Ammon's horn (tissue), 1 donor: Measurements from ENCODE around the gene XRCC1.
"Not testable (repeated sequence)": the region's sequence is repeated elsewhere in the genome, so short reads cannot be mapped to it uniquely, and the experiment has no call there.

Experiments used
- DNase-seq: peaks from one replicate; pipeline ENCODE4 v3.0.0-alpha.2; 2016; ENCODE audit warnings: low spot score

XRCC1 gene

DNA sequence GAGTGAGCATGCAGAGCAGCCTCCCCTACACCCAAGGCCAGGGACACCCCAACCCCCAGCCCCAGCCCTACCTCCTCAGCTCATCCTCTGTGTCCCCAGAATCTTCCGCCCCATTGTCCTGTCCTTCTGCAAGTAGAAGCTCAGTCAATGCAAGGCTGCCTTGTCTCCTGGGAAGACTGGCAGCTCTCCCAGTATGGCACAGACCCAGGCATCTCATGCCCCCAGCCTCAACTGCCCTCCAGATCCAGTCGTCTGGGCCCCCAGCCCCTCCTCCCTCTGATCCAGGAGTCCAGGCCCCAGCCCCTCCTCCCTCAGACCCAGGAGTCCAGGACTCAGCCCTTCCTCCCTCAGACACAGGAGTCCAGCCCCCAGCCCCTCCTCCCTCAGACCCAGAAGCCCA lies 29.3 kb downstream of the XRCC1 start:
- peak; percentile 39 for DNase-seq

GRCh38 chr19:43545276-43545675 lies 30.1 kb downstream of the XRCC1 start:
- DNase-seq: no peak

GRCh38 chr19:43544077-43544476 lies 31.2 kb downstream of the XRCC1 start:
- DNase-seq: no peak

GRCh38 chr19:43541920-43542650 lies 33.2 kb downstream of the XRCC1 start:
- no peak for DNase-seq

DNA sequence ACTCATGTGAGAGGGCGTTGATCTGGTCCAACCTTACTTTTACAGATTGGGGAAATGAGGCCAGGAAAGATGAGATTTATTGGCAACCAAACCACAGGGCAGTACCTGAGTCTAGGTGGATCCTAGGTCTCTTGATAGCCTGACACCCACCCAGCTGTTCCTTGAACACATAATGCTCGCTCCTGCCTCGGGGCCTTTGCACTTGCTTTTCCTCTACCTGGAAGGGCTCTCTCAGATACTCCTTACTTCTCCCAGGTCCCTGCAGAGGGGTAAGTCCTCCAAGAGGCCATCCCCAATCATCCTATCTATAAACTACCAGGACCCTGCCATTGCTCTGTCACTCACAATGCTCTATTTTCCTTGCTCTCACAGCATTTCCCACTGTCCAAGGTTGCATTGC lies 34.9 kb downstream of the XRCC1 start:
- DNase-seq: no peak

DNA sequence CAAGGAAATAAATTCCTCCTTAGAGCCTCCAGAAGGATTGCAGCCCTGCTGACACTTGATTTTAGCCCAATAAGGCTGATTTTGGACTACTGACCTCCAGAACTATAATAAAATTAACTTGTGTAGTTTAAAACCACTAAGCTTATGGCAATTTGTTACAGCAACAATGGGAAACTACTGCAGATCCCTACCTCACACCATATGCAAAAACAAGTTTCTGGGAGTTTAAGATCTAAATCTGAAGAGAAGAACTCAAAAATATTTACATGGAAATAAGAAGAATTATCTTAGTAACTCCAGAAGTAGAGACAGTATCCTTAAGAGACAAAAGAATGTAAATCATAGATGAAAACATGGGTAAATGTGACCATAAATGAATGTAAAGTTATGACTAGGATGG lies 36.4 kb downstream of the XRCC1 start:
- DNase-seq: no peak

DNA sequence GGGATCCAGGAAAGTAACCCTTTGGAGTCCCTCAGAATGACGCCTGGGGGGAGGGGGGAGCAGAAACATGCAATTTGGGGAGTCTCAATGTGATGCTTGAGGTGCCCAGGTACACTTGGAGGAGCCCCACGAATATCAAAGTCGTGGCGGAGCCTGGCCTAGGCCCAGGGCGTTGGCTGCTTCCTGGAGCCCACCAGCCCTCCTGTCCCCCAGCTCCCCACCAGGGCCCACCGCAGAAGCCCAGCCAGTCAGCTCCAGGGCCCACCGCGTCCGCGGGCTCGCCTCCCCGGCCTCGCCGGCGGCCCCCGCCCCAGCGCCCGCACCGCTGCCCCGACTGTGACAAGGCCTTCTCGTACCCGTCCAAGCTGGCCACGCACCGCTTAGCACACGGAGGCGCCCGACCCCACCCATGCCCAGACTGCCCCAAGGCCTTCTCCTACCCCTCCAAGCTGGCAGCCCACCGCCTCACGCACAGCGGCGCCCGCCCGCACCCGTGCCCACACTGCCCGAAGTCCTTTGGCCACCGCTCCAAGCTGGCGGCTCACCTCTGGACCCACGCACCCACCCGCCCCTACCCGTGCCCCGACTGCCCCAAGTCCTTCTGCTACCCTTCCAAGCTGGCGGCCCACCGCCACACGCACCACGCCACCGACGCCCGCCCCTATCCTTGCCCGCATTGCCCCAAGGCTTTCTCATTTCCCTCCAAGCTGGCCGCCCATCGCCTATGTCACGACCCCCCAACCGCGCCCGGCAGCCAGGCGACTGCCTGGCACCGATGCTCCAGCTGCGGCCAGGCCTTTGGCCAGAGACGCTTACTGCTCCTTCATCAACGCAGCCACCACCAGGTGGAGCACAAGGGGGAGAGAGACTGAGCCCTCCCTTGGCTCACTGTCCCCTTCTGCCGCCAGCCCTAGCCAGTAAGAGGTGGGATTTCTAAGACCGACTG lies 40.2 kb downstream of the XRCC1 start:
- DNase-seq: peak; percentile 85

DNA sequence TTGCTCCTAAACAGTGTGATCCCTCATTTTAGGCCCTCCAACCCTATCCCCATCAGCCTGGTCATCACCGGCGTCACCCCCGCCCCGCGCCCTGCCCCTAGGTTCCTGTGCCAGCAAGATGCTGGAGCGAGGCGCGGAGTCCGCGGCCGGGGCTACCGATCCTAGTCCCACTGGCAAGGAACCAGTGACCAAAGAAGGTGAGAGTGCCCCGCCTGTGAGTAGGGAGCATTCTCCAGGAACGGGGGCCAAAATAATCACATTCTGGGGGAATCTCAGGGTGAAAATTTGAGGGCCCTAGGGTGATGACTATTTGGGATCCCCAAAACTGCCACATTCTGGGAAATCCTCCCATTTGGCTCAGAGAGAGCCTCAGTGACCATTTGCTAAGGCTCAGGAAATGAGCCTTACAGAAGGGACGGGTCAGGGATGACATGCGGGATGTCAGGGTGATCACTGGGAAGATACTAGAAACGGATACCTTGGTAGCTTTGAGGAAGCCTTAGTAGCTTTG lies 41.0 kb downstream of the XRCC1 start:
- DNase-seq: no peak

DNA sequence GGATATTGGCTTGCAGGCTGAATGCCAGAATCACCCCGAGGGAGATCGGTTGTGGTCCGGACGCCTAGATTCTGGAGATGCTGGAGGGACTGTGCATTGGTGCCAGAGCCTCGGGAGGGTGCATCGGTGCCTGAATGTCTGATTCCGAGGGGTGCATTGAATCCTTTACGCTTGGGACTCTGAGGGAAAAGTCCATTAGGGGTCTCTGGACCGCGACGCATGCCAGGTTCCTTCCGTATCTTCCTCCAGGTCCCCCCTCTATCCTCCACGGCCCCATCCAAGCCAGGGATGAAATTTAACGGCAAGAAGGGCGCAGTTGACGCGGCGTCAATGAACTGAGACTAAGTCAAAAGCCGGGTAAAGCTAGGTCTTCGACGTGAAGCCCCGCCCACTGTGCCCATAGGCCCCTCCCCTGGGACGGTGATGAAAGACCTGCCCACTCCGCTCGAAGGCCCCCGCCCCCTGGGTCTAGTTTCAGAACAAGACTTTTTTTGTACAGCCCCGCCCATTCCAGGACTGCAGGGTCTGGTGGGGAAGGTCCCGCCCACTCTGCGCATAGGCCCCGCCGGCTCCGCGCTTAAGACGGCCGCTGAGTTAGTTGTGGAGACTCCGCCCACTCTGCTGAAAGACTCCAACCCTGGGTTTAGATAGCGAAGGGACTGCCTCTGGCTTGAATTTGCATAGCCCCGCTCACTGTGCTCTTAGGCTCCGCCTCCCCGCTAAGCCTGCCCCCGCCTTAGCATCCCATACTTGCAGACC lies 41.6 kb downstream of the XRCC1 start:
- peak; percentile 97 for DNase-seq

DNA sequence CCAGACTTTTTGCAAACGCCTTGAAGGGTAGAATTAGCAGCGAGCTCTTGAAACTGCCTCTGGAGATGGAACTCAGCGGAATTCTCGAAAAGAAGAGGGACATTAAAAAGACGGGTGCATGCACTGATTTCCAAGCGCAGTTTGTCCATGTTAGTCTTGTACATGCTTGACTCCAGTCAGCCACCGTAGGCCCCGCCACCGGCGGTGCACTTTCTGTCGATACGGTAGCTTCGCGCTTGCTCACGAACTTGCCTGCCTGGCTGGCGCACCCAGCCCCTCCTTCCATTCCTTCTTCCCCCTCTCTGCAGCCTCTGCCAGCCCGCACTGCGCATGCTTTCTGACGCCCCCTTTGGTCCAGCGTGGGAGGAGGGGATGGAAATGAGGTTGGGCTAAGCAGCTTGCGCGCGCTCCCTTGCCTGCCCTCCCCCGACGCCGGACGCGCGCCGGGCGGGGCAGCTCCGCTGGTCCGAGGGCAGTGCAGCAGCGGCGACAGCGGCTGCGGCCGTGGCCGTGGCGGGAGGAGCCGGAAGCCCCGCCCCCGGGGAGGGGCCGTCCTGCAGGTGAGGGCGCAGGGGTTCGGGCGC lies 42.3 kb downstream of the XRCC1 start, which contains the start of gene ZNF575:
Gene ZNF575 (plus strand): TSS at position 227 of the 584 bp plus-strand sequence. CDS start 1,235 bp downstream, outside the sequence.
- DNase-seq: peak; percentile 97

- peak; percentile 60 for DNase-seq
Observed at GRCh38 chr19:43532571-43532961, 42.8 kb downstream of the XRCC1 start.

DNA sequence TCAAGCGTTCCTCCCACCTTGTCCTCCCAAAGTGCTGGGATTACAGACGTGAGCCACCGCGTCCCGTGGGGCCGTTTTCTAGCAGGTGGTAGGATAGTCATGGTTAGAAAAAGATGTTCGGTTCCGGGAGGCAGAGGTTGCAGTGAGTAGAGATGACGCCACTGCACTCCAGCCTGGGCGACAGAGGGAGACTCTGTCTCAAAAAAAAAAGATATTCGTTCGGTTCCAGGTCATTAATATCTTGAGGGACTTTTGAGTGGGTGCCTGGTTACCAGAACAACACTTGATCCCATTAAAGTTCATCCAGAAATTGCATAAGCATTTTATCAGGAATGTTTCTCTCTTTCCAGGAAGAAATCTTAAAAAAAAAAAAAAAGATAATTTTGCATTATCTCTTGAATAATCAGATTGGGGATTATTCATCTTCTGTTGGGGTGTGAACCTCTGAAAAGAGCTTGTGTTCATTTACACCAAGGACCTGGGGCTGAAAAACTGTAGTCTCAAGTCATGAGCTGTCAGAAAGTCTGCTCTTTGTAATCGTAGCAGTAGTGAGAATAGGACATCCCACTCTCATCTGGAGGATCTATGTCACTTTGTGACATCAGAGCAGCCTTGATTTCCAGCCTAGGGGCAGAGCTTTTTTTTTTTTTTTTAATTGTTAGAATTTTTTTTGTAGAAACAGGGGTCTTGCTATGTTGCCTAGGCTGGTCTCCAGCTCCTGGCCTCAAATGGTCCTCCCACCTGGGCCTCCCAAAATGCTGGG lies 47.3 kb downstream of the XRCC1 start:
- DNase-seq: no peak

GRCh38 chr19:43526884-43527859 lies 48.2 kb downstream of the XRCC1 start, which contains the start of gene ETHE1:
Gene ETHE1, minus strand, starts transcription at chr19:43527201. Its CDS starts 24 bp downstream, at chr19:43527177.
- DNase-seq: peak; percentile 87

GRCh38 chr19:43525836-43526771 lies 49.2 kb downstream of the XRCC1 start:
- DNase-seq: no peak

DNA sequence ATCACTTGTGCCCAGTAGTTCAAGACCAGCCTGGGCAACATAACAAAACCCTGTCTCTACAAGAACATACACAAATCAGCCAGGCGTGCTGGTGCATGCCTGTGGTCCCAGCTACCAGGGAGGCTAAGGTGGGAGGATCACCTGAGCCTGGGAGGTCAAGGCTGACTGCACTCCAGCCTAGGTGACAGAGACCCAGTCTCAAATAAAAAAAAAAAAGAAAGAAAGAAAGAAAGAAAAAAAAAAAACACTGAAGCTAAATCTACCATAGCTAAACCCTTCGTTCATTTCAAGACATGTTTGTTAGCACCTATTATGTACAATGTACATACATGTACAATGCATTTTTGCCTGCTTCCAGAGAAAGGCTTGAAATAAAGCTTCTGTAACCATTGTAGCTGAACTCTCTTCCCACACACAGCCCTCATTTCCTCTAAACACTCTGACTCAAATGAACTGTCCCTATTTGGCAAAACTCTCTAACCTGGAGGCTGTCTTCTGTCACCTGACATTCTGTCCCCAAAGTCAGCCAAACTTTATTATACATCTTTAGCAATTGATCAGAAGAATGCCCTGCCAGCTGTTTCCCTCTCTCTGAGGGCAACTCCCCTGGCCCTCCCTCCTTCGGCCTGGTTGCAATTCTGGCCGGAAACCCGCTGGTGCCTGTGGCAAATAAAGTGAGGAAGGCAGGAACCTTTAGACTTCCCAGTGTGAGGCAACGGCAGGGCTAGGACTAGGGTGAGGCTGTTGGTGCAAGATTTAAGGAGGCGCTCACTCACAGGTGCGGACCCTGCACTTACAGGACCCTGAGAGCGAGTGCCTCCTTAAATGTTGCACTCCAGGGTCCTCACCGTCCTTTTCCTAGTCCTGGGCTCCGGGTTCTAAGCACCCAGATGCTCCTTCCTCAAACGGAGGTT lies 50.1 kb downstream of the XRCC1 start:
- peak; percentile 54 for DNase-seq

DNA sequence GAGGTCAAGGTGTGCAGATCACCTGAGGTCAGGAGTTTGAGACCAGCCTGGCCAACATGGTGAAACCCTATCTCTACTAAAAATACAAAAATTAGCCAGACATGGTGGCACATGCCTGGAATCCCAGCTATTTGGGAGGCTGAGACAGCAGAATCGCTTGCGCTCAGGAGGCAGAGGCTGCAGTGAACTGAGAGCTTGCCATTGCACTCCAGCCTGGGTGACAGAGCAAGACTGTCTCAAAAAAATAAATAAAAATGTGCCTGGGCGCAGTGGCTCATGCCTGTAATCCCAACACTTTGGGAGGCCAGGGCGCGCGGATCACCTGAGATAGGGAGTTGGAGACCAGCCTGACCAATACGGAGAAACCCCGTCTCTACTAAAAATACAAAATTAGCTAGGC lies 51.6 kb downstream of the XRCC1 start:
- not testable (repeated sequence) for DNase-seq

- DNase-seq: no peak
Observed at GRCh38 chr19:43522929-43523328, 52.4 kb downstream of the XRCC1 start.
